Thyroid gland (tissue), 4 donors: ENCODE measurements around the gene CHFR. TPM values are rescaled to one million over a fixed set of nuclear protein-coding genes. Genes with fewer than 3 reads are reported as not detected.

Experiments used
- DNase-seq, 2 donors: peaks; one replicate each; pipeline ENCODE4 v3.0.0-alpha.2; 2019
- H3K27ac ChIP-seq, 3 donors: fragments of 200-600 bp; sonication (generic); 1 replicate in 2 of 3; 2 replicates in 1 of 3; pipeline ENCODE4 v1.5.1; 2016 to 2019; ENCODE audit warnings: mild to moderate bottlenecking in 1 of 3, moderate library complexity in 1 of 3
- H3K27me3 ChIP-seq: fragments of 200-600 bp; sonication (generic); one replicate; pipeline ENCODE4 v1.5.1; 2019
- H3K36me3 ChIP-seq, 2 donors: fragments of 200-600 bp; sonication (generic); one replicate each; pipeline ENCODE4 v1.5.1; 2016 to 2019
- H3K4me1 ChIP-seq, 2 donors: fragments of 200-600 bp; sonication (generic); one replicate each; pipeline ENCODE4 v1.5.1; 2017 to 2019
- H3K4me3 ChIP-seq, 3 donors: fragments of 200-600 bp; sonication (generic); replicated peaks in 1 of 3; 1 replicate in 2 of 3; 2 replicates in 1 of 3; pipeline ENCODE4 v1.5.1; 2016; ENCODE audit warnings: mild to moderate bottlenecking in 1 of 3
- H3K9me3 ChIP-seq: fragments of 200-600 bp; sonication (generic); one replicate; pipeline ENCODE4 v1.5.1; 2017
- CTCF ChIP-seq, 6 experiments: fragments of 200-600 bp in 3 of 6; fragments of 450-650 bp in 3 of 6; sonication (generic) in 3 of 6; IDR thresholded peaks; one replicate each; pipeline ENCODE4 v1.5.1; 2016 to 2019; ENCODE audit warnings: antibody characterized with exemption in 6 of 6, mild to moderate bottlenecking in 2 of 6, inconsistent platforms in 1 of 6, moderate library complexity in 1 of 6
- POLR2A ChIP-seq, 2 donors: fragments of 450-650 bp; IDR thresholded peaks; one replicate each; pipeline ENCODE4 v1.6.1; 2017; ENCODE audit warnings: antibody characterized with exemption in 2 of 2, mild to moderate bottlenecking in 2 of 2, moderate library complexity in 1 of 2
- WGBS, 2 donors: methylation state at CpG; one replicate each; pipeline ENCODE4 v1.1.5; 2017; 5-methylcytosine and 5-hydroxymethylcytosine counted together
- intact Hi-C: fragments of 100-400 bp; cut with DNase I; formaldehyde crosslinking; loops from one replicate; pipeline ENCODE4 v1.15.1; 2023
- total RNA-seq, 4 donors: library from RNA; depleted of rRNA; stranded (reverse); fragments of >200 nt; gene quantifications; one replicate each; pipeline ENCODE4 v1.2.3, GENCODE V29; 2016

The CHFR gene
- total RNA-seq, 4 donors from 2014 or later, result 21.8 to 40.6 (median 27.7) TPM

- 90 to 95% methylated on average over 10 to 16 of the region's 16 CpGs for WGBS, 2 donors
- Histone ChIP-seq H3K27ac (no peak overlapping the region), H3K4me3 (no peak overlapping the region), H3K36me3 (peaks cover 6 to 12% of the 10 kb centered on the region in 2 donors), H3K9me3 (no peaks in the 10 kb centered on the region), H3K4me1 (peaks cover 16 to 30% of the 10 kb centered on the region in 2 donors), H3K27me3 (no peaks in the 10 kb centered on the region)
- TF ChIP-seq CTCF (IDR thresholded peaks at IDR 0.05) (no peak), POLR2A (IDR thresholded peaks at IDR 0.05) (no peak)
- intact Hi-C loops, result no loop called here
- DNase-seq, result no peak
Measured at GRCh38 chr12:132825861-132826260, 61.5 kb downstream of the CHFR start.

- Histone ChIP-seq H3K27me3 (no peaks in the 10 kb centered on the region), H3K36me3 (peaks cover 6 to 12% of the 10 kb centered on the region in 2 donors), H3K27ac (no peak overlapping the region), H3K4me3 (no peak overlapping the region), H3K9me3 (no peaks in the 10 kb centered on the region), H3K4me1 (peaks cover 22 to 37% of the 10 kb centered on the region in 2 donors)
- TF ChIP-seq CTCF (IDR thresholded peaks at IDR 0.05) (no peak), POLR2A (IDR thresholded peaks at IDR 0.05) (no peak)
- WGBS, 2 donors, result 92 to 93% methylated on average over 18 of the region's 18 CpGs
- DNase-seq, result no peak
- intact Hi-C loops, result no loop called here
Measured at GRCh38 chr12:132825089-132825488, 62.3 kb downstream of the CHFR start.

- peaks cover 6 to 13% of the 10 kb centered on the region in 2 donors for H3K36me3 ChIP-seq
- H3K4me3 ChIP-seq, result no peak overlapping the region
- no peak overlapping the region for H3K27ac ChIP-seq
- TF ChIP-seq CTCF (IDR thresholded peaks at IDR 0.05) (no peak), POLR2A (IDR thresholded peaks at IDR 0.05) (no peak)
- 69 to 79% methylated on average over 7 of the region's 7 CpGs for WGBS, 2 donors
- no peaks in the 10 kb centered on the region for H3K27me3 ChIP-seq
- no peak for DNase-seq
- intact Hi-C loops, result no loop called here
- H3K9me3 ChIP-seq, result no peaks in the 10 kb centered on the region
- peaks cover 24 to 37% of the 10 kb centered on the region in 2 donors for H3K4me1 ChIP-seq
Measured at GRCh38 chr12:132824053-132824452, 63.4 kb downstream of the CHFR start.

- H3K4me1 ChIP-seq, result peaks cover 17 to 23% of the 10 kb centered on the region in 2 donors
- TF ChIP-seq CTCF (IDR thresholded peaks at IDR 0.05) (no peak), POLR2A (IDR thresholded peaks at IDR 0.05) (no peak)
- DNase-seq, result no peak
- intact Hi-C loops, result no loop called here
- no peaks in the 10 kb centered on the region for H3K9me3 ChIP-seq
- peak overlapping the region in 1 of 3 donors; percentile 58 for H3K27ac ChIP-seq
- H3K36me3 ChIP-seq, result peaks cover 31% of the 10 kb centered on the region in 2 donors
- no peaks in the 10 kb centered on the region for H3K27me3 ChIP-seq
- no peak overlapping the region for H3K4me3 ChIP-seq
- WGBS, 2 donors, result 93% methylated on average over 8 of the region's 8 CpGs
Measured at GRCh38 chr12:132818562-132818961, 68.8 kb downstream of the CHFR start.

GRCh38 chr12:132814232-132814631 is 73.2 kb downstream of the CHFR start:
- peaks cover 51 to 54% of the 10 kb centered on the region in 2 donors for H3K36me3 ChIP-seq

More at GRCh38 chr12:132814232-132814631, 73.2 kb downstream of the CHFR start:
- 95 to 98% methylated on average over 19 to 21 of the region's 21 CpGs for WGBS, 2 donors
- peaks cover 0 to 12% of the 10 kb centered on the region in 2 donors for H3K4me1 ChIP-seq
- H3K27ac ChIP-seq, result no peak overlapping the region
- intact Hi-C loops, result no loop called here
- no peaks in the 10 kb centered on the region for H3K9me3 ChIP-seq
- H3K27me3 ChIP-seq, result no peaks in the 10 kb centered on the region
- DNase-seq, result no peak
- no peak for TF ChIP-seq POLR2A (IDR thresholded peaks at IDR 0.05)
- TF ChIP-seq CTCF (IDR thresholded peaks at IDR 0.05), result no peak
- no peak overlapping the region for H3K4me3 ChIP-seq
